ENCODE measurements around the gene GRB7. TPM values are rescaled to one million over a fixed set of nuclear protein-coding genes. Genes with fewer than 3 reads are reported as not detected.

The GRB7 gene
- total and polyA plus RNA-seq, 10 of the 15 experiments (the other 5 are each of a cell fraction or from before 2014, with no cell fraction given) = 0.05 to 0.34 (median 0.19) TPM; not detected in 4

DNA sequence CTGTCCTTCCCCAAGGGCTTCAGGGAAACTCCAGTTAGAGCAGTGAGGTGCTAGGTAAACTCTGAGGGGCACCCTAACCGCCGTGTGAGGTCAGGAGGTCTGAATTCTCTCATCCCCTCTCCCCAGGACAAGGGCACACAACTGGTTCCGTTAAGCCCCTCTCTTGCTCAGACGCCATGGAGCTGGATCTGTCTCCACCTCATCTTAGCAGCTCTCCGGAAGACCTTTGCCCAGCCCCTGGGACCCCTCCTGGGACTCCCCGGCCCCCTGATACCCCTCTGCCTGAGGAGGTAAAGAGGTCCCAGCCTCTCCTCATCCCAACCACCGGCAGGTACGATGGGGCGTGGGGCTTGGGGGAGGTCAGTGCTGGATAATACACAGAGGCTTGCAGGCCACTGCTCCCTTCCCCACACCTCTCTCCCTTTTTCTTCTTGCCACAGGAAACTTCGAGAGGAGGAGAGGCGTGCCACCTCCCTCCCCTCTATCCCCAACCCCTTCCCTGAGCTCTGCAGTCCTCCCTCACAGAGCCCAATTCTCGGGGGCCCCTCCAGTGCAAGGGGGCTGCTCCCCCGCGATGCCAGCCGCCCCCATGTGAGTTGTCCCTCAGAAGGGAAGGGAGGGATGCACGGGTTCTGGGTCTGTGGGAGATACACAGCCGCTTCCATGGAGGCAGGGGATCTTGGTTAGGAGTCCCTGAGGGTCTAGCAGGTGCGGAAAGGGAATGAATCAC is 4.6 kb downstream of the GRB7 start:
- SMC1A ChIA-PET (ENCODE audit: uncharacterized antibody, unreplicated experiment) = no interaction called here

More for the DNA sequence above, 4.6 kb downstream of the GRB7 start:
- Histone ChIP-seq H3K27me3 (replicated peaks in 1 of 2; ENCODE audit: control insufficient read depth in 2 of 2, insufficient read depth in 2 of 2, low read length in 1 of 2) (peaks cover 0 to 2% of the 10 kb centered on the region in 2 experiments; a peak in 2 of 4 replicates), H3K4me2 (ENCODE audit: control insufficient read depth, insufficient read depth) (no peak overlapping the region), H3K9ac (ENCODE audit: control insufficient read depth, insufficient read depth, low read length) (no peak overlapping the region), H3K9me3 (replicated peaks; ENCODE audit: control insufficient read depth, insufficient read depth, low read length) (no peaks in the 10 kb centered on the region), H3K36me3 (ENCODE audit: control insufficient read depth in 2 of 2, insufficient read depth in 2 of 2, low read length in 1 of 2) (no peaks in the 10 kb centered on the region), H3K27ac (ENCODE audit: control insufficient read depth, insufficient read depth) (no peak overlapping the region), H3K4me3 (no peak overlapping the region), H3K79me2 (ENCODE audit: control insufficient read depth, insufficient read depth, low read length) (no peaks in the 10 kb centered on the region), H4K20me1 (ENCODE audit: control insufficient read depth, insufficient read depth) (no peaks in the 10 kb centered on the region), H2AFZ (ENCODE audit: control insufficient read depth, low read depth, low read length) (no peak overlapping the region), H3K4me1 (ENCODE audit: control insufficient read depth, insufficient read depth, low read length) (peaks cover 10% of the 10 kb centered on the region)
- TF ChIP-seq RCOR1 (conservative IDR thresholded peaks at IDR 0.05; ENCODE audit: low read depth, low read length) (no peak), PAX5 (IDR thresholded peaks at IDR 0.05; ENCODE audit: borderline replicate concordance, low read depth, low read length) (no peak), SP1 (IDR thresholded peaks at IDR 0.05; ENCODE audit: low read depth, low read length) (no peak), IRF4 (IDR thresholded peaks at IDR 0.05; ENCODE audit: low read depth, low read length) (no peak), SMARCA5 (IDR thresholded peaks at IDR 0.05) (no peak)
- TF ChIP-seq, protein P1, sequence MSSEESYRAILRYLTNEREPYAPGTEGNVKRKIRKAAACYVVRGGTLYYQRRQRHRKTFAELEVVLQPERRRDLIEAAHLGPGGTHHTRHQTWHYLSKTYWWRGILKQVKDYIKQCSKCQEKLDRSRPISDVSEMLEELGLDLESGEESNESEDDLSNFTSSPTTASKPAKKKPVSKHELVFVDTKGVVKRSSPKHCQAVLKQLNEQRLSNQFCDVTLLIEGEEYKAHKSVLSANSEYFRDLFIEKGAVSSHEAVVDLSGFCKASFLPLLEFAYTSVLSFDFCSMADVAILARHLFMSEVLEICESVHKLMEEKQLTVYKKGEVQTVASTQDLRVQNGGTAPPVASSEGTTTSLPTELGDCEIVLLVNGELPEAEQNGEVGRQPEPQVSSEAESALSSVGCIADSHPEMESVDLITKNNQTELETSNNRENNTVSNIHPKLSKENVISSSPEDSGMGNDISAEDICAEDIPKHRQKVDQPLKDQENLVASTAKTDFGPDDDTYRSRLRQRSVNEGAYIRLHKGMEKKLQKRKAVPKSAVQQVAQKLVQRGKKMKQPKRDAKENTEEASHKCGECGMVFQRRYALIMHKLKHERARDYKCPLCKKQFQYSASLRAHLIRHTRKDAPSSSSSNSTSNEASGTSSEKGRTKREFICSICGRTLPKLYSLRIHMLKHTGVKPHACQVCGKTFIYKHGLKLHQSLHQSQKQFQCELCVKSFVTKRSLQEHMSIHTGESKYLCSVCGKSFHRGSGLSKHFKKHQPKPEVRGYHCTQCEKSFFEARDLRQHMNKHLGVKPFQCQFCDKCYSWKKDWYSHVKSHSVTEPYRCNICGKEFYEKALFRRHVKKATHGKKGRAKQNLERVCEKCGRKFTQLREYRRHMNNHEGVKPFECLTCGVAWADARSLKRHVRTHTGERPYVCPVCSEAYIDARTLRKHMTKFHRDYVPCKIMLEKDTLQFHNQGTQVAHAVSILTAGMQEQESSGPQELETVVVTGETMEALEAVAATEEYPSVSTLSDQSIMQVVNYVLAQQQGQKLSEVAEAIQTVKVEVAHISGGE (CRISPR knock-in tag; IDR thresholded peaks at IDR 0.05) = no peak
- in situ Hi-C loops (cut with MboI) (no loop called here), intact Hi-C loops (cut with micrococcal nuclease; ENCODE audit: unreplicated experiment) (no loop called here)
- BruUV-seq (replicated peaks) = no TSS peak
- DNase-seq (ENCODE audit: low read depth, low spot score) (no peak), ATAC-seq (no peak), FAIRE-seq (no peak)
- CTCF ChIA-PET = no interaction called here
- WGBS (ENCODE audit: insufficient coverage, insufficient replicate concordance, low lambda C conversion rate, missing lambda C conversion rate) = 47% methylated on average over 17 of the region's 18 CpGs
- POLR2A ChIA-PET = no interaction called here
- RAD21 ChIA-PET (ENCODE audit: unreplicated experiment) = interaction anchor here (0.7 kb wide), 1 partner anchor 186 kb away, joined by 3 read pairs; no protein-coding TSS in a partner anchor
